ENCODE data around the gene PRSS27. TPM values are rescaled to one million over a fixed set of nuclear protein-coding genes. Genes with fewer than 3 reads are reported as not detected.

Gene PRSS27
- total RNA-seq, 6 experiments from 2014 or later: 0.17 to 0.43 (median 0.31) TPM

- DNase-seq: no peak
- H3K36me3 Mint-ChIP-seq (ENCODE audit: low read depth): no peaks in the 10 kb centered on the region
- H3K4me1 Mint-ChIP-seq (ENCODE audit: low read depth): no peaks in the 10 kb centered on the region
- TF ChIP-seq CTCF (IDR thresholded peaks at IDR 0.05): no peak
- peaks cover 15% of the 10 kb centered on the region for H3K27me3 Mint-ChIP-seq (ENCODE audit: insufficient read depth)
- no peak overlapping the region for H3K27ac Mint-ChIP-seq
- H3K9me3 Mint-ChIP-seq: no peaks in the 10 kb centered on the region
- H3K4me3 Mint-ChIP-seq: no peak overlapping the region
Measured at GRCh38 chr16:2744711-2745110, 24.7 kb upstream of the PRSS27 start.

- Mint-ChIP-seq H3K9me3 (no peaks in the 10 kb centered on the region), H3K27ac (no peak overlapping the region), H3K4me1 (ENCODE audit: low read depth) (no peaks in the 10 kb centered on the region), H3K4me3 (no peak overlapping the region), H3K27me3 (ENCODE audit: insufficient read depth) (peaks cover 15% of the 10 kb centered on the region), H3K36me3 (ENCODE audit: low read depth) (no peaks in the 10 kb centered on the region)
- no peak for DNase-seq
- no peak for TF ChIP-seq CTCF (IDR thresholded peaks at IDR 0.05)
Measured at GRCh38 chr16:2743007-2743810, 23.2 kb upstream of the PRSS27 start.

GRCh38 chr16:2742323-2743006 is 22.4 kb upstream of the PRSS27 start:
- H3K36me3 Mint-ChIP-seq (ENCODE audit: low read depth): no peaks in the 10 kb centered on the region
- peaks cover 15% of the 10 kb centered on the region for H3K27me3 Mint-ChIP-seq (ENCODE audit: insufficient read depth)
- no peak for DNase-seq
- TF ChIP-seq CTCF (IDR thresholded peaks at IDR 0.05): no peak
- no peaks in the 10 kb centered on the region for H3K9me3 Mint-ChIP-seq
- no peak overlapping the region for H3K4me3 Mint-ChIP-seq
- H3K27ac Mint-ChIP-seq: no peak overlapping the region
- H3K4me1 Mint-ChIP-seq (ENCODE audit: low read depth): no peaks in the 10 kb centered on the region

GRCh38 chr16:2741168-2741567 is 21.1 kb upstream of the PRSS27 start:
- no peak overlapping the region for H3K27ac Mint-ChIP-seq
- no peak for TF ChIP-seq CTCF (IDR thresholded peaks at IDR 0.05)
- no peaks in the 10 kb centered on the region for H3K4me1 Mint-ChIP-seq (ENCODE audit: low read depth)
- H3K9me3 Mint-ChIP-seq: no peaks in the 10 kb centered on the region
- H3K4me3 Mint-ChIP-seq: no peak overlapping the region
- peaks cover 15% of the 10 kb centered on the region for H3K27me3 Mint-ChIP-seq (ENCODE audit: insufficient read depth)
- no peak for DNase-seq
- no peaks in the 10 kb centered on the region for H3K36me3 Mint-ChIP-seq (ENCODE audit: low read depth)

GRCh38 chr16:2740476-2740875 is 20.5 kb upstream of the PRSS27 start:
- H3K9me3 Mint-ChIP-seq: no peaks in the 10 kb centered on the region
- no peak overlapping the region for H3K27ac Mint-ChIP-seq
- H3K4me3 Mint-ChIP-seq: no peak overlapping the region
- H3K27me3 Mint-ChIP-seq (ENCODE audit: insufficient read depth): peaks cover 15% of the 10 kb centered on the region
- no peaks in the 10 kb centered on the region for H3K4me1 Mint-ChIP-seq (ENCODE audit: low read depth)
- H3K36me3 Mint-ChIP-seq (ENCODE audit: low read depth): no peaks in the 10 kb centered on the region
- DNase-seq: no peak
- no peak for TF ChIP-seq CTCF (IDR thresholded peaks at IDR 0.05)
